K562 (cell line): ENCODE measurements around the gene MCM7. TPM values are rescaled to one million over a fixed set of nuclear protein-coding genes. Genes with fewer than 3 reads are reported as not detected.

Experiments used
- ATF7 ChIP-seq: fragments of 450-650 bp; IDR thresholded peaks from 2 replicates; pipeline ENCODE4 v1.7.1; 2014; ENCODE audit warnings: mild to moderate bottlenecking, moderate library complexity
- ETV1 ChIP-seq: fragments of 450-650 bp; conservative IDR thresholded peaks from 2 replicates; pipeline ENCODE4 v1.6.1; 2016; ENCODE audit warnings: missing genetic modification characterization, control low read depth, low read depth, missing compliant biosample characterization
- HDAC6 ChIP-seq: IDR thresholded peaks from 2 replicates; pipeline ENCODE4 v1.6.1; 2012; ENCODE audit warnings: low read depth, mild to moderate bottlenecking, control low read depth, inconsistent platforms, low read length, moderate library complexity
- HMG20A ChIP-seq: fragments of 450-650 bp; formaldehyde crosslinking; conservative IDR thresholded peaks from 2 replicates; pipeline ENCODE4 v1.4.0; 2020; ENCODE audit warnings: mild to moderate bottlenecking, mixed read lengths
- IRF2 ChIP-seq: sonication (generic); formaldehyde crosslinking; IDR thresholded peaks from 2 replicates; pipeline ENCODE4 v1.8.1; 2022; ENCODE audit warnings: mild to moderate bottlenecking, missing genetic modification reagents
- LCOR ChIP-seq: sonication (generic); formaldehyde crosslinking; IDR thresholded peaks from 2 replicates; pipeline ENCODE4 v1.8.0; 2022; ENCODE audit warnings: mild to moderate bottlenecking, missing genetic modification reagents
- POLR2A ChIP-seq: fragments of 450-650 bp; conservative IDR thresholded peaks from 2 replicates; pipeline ENCODE4 v1.6.1; 2016
- RNF2 ChIP-seq: sonication (generic); IDR thresholded peaks from 2 replicates; pipeline ENCODE4 v1.6.1; 2016
- SMAD1 ChIP-seq: fragments of 150-350 bp; IDR thresholded peaks from 2 replicates; pipeline ENCODE4 v1.6.1; 2014; ENCODE audit warnings: low read length, low read depth; ENCODE audit not compliant: partially characterized antibody
- SRSF7 ChIP-seq: fragments of 200-400 bp; formaldehyde crosslinking; optimal IDR thresholded peaks from 2 replicates; pipeline ENCODE3; 2017; ENCODE audit warnings: mild to moderate bottlenecking, low read depth, low read length
- ZC3H11A ChIP-seq: IDR thresholded peaks from 2 replicates; pipeline ENCODE4 v1.6.1; 2012; ENCODE audit warnings: low read depth, low read length, improper control_type of control experiment
- ZNF583 ChIP-seq: fragments of 250-450 bp; sonication (Bioruptor Pico); IDR thresholded peaks from 2 replicates; pipeline ENCODE4 v1.4.0; 2020
- ZNF830 ChIP-seq: fragments of 250-450 bp; sonication (Bioruptor Pico); IDR thresholded peaks from 2 replicates; pipeline ENCODE4 v1.5.0; 2021; ENCODE audit warnings: mild to moderate bottlenecking
- polyA plus RNA-seq, 8 experiments: library from polyadenylated mRNA; depleted of rRNA in 4 of 8; stranded (reverse) in 5 of 8; unstranded in 3 of 8; fragments of >200 nt; fragmentation: Nextera tagmentation in 2 of 8; fragmentation: Illumina TruSeq in 1 of 8; extraction: Ambion mirVana in 2 of 8; extraction: Trizol in 1 of 8; gene quantifications; 2 replicates each; pipeline versions ENCODE4 v1.2.1 to v1.2.3, GENCODE V29; 2011 to 2014; ENCODE audit warnings: inconsistent platforms in 1 of 8, missing spikeins in 1 of 8
- total RNA-seq, 7 experiments: library from RNA; depleted of rRNA in 6 of 7; stranded (reverse); fragments of >200 nt in 6 of 7; fragmentation: Illumina TruSeq in 2 of 7; extraction: Trizol in 2 of 7; gene quantifications; 2 replicates each; pipeline versions ENCODE4 v1.2.1 to v1.2.3, GENCODE V29; 2011 to 2021; ENCODE audit warnings: low replicate concordance in 1 of 7
- TF ChIP-seq, protein P1 (sequence below), 2 experiments: fragments of 450-650 bp; conservative IDR thresholded peaks; 2 replicates each; pipeline ENCODE4 v1.6.1; 2017; ENCODE audit warnings: mild to moderate bottlenecking in 2 of 2, moderate library complexity in 2 of 2
- TF ChIP-seq, protein P2 (sequence below): fragments of 250-450 bp; sonication (Bioruptor Pico); IDR thresholded peaks from 2 replicates; pipeline ENCODE4 v1.6.1; 2021; ENCODE audit warnings: mild to moderate bottlenecking
- TF ChIP-seq, protein P3 (sequence below): sonication (generic); formaldehyde crosslinking; IDR thresholded peaks from 2 replicates; pipeline ENCODE4 v1.8.0; 2022; ENCODE audit warnings: mild to moderate bottlenecking, missing genetic modification reagents
- TF ChIP-seq, protein P4 (sequence below): fragments of 450-650 bp; IDR thresholded peaks from 2 replicates; pipeline ENCODE4 v1.6.1; 2016; ENCODE audit warnings: mild to moderate bottlenecking

The MCM7 gene
- total and polyA plus RNA-seq, 9 of the 15 experiments (the other 6 are each of a cell fraction or from before 2014, with no cell fraction given), result 329 to 856 (median 437) TPM

DNA sequence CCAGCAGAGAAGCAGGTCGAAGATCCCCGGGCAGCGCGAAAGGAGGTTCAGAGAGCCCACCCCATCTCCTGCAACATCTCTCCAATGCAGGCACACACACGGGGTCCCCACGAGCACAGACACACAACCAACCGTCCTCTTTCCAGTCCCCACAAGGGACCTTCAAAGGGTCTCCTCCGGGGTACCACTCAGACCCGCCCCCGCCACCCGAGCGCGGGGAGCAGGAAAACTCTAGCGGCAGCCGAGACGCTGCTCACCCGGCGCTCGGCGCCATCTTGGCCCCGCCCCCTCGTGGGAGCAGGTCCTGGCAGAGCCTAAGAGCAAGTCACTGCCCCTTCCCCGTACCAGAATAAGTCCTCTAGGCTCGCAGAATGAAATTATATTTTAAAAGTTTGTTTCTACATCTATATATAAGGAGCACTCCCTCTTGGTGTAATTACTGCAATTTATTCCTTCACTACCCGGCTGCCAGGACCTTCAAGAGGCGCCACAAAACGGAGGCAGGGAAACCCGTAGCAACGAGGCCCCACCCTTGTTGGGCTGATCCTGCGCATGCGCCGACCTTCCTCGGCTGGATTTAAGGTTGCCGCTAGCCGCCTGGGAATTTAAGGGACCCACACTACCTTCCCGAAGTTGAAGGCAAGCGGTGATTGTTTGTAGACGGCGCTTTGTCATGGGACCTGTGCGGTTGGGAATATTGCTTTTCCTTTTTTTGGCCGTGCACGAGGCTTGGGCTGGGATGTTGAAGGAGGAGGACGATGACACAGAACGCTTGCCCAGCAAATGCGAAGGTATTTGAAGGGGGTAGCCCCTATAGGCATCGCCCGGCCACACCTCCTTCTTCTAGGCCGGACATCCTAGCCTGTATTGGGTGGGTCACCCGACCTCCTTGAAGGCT lies 18.1 kb upstream of the MCM7 start, which contains the start of the genes CNPY4 and TAF6 (continued):
- TF ChIP-seq ZNF830 (CRISPR knock-in tag), result 0 out of 2 replicates have a peak, but pooled peaks have one; percentile 46
- TF ChIP-seq SRSF7, result no peak
- no peak for TF ChIP-seq HDAC6
- TF ChIP-seq LCOR (CRISPR knock-in tag), result peak; percentile 71
- TF ChIP-seq POLR2A, result peak; percentile 93
- TF ChIP-seq, protein P1, sequence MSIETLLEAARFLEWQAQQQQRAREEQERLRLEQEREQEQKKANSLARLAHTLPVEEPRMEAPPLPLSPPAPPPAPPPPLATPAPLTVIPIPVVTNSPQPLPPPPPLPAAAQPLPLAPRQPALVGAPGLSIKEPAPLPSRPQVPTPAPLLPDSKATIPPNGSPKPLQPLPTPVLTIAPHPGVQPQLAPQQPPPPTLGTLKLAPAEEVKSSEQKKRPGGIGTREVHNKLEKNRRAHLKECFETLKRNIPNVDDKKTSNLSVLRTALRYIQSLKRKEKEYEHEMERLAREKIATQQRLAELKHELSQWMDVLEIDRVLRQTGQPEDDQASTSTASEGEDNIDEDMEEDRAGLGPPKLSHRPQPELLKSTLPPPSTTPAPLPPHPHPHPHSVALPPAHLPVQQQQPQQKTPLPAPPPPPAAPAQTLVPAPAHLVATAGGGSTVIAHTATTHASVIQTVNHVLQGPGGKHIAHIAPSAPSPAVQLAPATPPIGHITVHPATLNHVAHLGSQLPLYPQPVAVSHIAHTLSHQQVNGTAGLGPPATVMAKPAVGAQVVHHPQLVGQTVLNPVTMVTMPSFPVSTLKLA (conservative IDR thresholded peaks at IDR 0.05), result peak; percentile 93 to 96
- no peak for TF ChIP-seq SMAD1
- peak; percentile 56; the same call in 1 of the 2 replicates for TF ChIP-seq ETV1 (tag)
- TF ChIP-seq ATF7, result peak; percentile 84; the same call in 1 of the 2 replicates
- TF ChIP-seq ZC3H11A, result peak; percentile 62; the same call in 1 of the 2 replicates
- TF ChIP-seq IRF2 (CRISPR knock-in tag), result no peak
- TF ChIP-seq, protein P2, sequence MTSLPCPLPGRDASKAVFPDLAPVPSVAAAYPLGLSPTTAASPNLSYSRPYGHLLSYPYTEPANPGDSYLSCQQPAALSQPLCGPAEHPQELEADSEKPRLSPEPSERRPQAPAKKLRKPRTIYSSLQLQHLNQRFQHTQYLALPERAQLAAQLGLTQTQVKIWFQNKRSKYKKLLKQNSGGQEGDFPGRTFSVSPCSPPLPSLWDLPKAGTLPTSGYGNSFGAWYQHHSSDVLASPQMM (CRISPR knock-in tag), result no peak
- peak; percentile 85 for TF ChIP-seq ZNF583 (CRISPR knock-in tag)
- TF ChIP-seq HMG20A (CRISPR knock-in tag), result 0 out of 2 replicates have a peak, but pooled peaks have one; percentile 61
- TF ChIP-seq RNF2, result peak; percentile 63; the same call in 1 of the 2 replicates
- TF ChIP-seq, protein P3, sequence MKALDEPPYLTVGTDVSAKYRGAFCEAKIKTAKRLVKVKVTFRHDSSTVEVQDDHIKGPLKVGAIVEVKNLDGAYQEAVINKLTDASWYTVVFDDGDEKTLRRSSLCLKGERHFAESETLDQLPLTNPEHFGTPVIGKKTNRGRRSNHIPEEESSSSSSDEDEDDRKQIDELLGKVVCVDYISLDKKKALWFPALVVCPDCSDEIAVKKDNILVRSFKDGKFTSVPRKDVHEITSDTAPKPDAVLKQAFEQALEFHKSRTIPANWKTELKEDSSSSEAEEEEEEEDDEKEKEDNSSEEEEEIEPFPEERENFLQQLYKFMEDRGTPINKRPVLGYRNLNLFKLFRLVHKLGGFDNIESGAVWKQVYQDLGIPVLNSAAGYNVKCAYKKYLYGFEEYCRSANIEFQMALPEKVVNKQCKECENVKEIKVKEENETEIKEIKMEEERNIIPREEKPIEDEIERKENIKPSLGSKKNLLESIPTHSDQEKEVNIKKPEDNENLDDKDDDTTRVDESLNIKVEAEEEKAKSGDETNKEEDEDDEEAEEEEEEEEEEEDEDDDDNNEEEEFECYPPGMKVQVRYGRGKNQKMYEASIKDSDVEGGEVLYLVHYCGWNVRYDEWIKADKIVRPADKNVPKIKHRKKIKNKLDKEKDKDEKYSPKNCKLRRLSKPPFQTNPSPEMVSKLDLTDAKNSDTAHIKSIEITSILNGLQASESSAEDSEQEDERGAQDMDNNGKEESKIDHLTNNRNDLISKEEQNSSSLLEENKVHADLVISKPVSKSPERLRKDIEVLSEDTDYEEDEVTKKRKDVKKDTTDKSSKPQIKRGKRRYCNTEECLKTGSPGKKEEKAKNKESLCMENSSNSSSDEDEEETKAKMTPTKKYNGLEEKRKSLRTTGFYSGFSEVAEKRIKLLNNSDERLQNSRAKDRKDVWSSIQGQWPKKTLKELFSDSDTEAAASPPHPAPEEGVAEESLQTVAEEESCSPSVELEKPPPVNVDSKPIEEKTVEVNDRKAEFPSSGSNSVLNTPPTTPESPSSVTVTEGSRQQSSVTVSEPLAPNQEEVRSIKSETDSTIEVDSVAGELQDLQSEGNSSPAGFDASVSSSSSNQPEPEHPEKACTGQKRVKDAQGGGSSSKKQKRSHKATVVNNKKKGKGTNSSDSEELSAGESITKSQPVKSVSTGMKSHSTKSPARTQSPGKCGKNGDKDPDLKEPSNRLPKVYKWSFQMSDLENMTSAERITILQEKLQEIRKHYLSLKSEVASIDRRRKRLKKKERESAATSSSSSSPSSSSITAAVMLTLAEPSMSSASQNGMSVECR (CRISPR knock-in tag), result peak; percentile 81; the same call in 1 of the 2 replicates
- TF ChIP-seq, protein P4, sequence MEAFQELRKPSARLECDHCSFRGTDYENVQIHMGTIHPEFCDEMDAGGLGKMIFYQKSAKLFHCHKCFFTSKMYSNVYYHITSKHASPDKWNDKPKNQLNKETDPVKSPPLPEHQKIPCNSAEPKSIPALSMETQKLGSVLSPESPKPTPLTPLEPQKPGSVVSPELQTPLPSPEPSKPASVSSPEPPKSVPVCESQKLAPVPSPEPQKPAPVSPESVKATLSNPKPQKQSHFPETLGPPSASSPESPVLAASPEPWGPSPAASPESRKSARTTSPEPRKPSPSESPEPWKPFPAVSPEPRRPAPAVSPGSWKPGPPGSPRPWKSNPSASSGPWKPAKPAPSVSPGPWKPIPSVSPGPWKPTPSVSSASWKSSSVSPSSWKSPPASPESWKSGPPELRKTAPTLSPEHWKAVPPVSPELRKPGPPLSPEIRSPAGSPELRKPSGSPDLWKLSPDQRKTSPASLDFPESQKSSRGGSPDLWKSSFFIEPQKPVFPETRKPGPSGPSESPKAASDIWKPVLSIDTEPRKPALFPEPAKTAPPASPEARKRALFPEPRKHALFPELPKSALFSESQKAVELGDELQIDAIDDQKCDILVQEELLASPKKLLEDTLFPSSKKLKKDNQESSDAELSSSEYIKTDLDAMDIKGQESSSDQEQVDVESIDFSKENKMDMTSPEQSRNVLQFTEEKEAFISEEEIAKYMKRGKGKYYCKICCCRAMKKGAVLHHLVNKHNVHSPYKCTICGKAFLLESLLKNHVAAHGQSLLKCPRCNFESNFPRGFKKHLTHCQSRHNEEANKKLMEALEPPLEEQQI, result 0 out of 2 replicates have a peak, but pooled peaks have one; percentile 64
